GM18505 (cell line): ENCODE results near the gene FASTK.

ENCODE experiments used
- ATAC-seq: cut with Tn5 transposase; IDR thresholded peaks from one replicate; pipeline ENCODE4 v1.9.1; 2021; ENCODE audit not compliant: unreplicated experiment
- POLR2A ChIP-seq: IDR thresholded peaks from 4 replicates; pipeline ENCODE4 v1.6.1; 2011; ENCODE audit warnings: borderline replicate concordance; ENCODE audit not compliant: insufficient read depth, insufficient read length; ENCODE audit errors: extremely low read depth

Gene FASTK

DNA sequence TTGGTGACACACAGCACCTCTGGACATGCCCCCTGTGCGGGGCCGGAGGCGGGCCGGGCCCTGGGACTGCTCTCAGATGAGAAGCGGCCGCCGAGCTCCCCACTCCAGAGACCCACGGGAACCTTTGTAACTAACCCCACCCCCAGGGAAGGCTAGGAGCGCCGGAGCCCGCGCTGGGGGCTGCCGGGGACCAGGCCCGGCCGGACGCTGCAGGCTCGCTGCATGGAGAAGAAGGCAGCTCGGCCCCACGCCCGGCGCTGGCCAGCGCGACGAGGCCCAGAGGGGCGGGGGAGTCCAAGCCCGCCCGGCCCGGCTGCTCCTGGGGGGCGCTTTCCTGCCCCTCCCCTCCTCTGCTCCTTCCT is 42.2 kb upstream of the FASTK start:
- TF ChIP-seq POLR2A, result no peak

DNA sequence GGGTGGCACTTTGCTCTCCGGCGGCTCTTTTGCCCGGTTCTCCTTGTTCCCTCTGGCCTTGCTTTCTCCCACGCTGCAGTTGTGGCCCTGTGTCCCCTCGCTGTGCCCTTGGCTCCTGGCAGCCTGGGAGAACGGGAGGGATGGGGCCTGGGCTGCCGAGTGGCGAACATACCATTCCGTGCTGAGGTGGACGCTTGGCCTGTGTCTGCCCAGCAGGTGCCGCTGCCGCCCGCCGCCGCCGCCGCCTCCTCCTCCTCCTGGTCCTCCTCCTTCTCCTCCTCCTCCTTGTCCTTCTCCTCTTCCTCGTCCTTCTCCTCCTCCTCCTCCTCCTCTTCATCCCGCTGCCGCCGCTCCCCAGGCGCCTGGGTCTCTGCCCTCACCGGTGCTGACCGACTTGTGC is 41.7 kb upstream of the FASTK start:
- TF ChIP-seq POLR2A, result no peak
- no peak for ATAC-seq

More for the DNA sequence above, 42.2 kb upstream of the FASTK start:
- no peak for ATAC-seq

GRCh38 chr7:151121380-151122170 is 41.0 kb upstream of the FASTK start:
- ATAC-seq, result no peak

DNA sequence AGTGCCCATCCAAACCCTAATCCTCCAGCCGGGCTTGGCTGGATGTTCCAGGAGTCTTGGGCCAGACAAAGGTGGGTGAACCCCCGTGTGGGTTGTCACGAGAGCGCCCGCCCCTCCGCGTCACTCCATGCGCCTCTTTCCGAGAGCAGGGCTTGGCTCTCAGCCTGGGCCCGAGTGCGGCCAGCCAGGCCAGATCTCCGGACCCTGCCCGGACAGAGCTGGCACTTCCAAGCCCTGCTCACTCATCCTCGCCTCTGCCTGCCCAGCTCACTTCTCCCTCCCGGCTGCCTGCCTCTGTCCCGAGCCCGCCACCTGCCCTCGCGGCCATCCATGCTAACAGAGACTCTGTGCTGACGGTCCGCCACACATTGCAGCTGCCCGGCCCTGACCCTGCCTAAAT is 40.3 kb upstream of the FASTK start:
- no peak for TF ChIP-seq POLR2A

More at GRCh38 chr7:151121380-151122170, 41.0 kb upstream of the FASTK start:
- no peak for TF ChIP-seq POLR2A

DNA sequence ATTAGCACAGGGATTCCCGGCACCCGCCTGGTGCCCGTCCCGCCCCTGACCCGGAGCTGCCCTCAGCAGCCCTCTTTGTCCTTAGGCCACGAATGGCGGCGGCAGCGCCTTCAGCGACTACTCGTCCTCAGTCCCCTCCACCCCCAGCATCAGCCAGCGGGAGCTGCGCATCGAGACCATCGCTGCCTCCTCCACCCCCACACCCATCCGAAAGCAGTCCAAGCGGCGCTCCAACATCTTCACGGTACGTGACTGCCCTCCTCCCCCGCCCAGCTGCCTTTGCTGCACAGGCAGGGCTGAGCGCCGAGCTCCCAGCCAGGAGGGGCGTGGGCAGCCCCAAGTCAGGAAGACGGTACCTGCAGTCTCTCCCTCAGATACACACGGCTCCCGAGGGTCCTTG is 39.3 kb upstream of the FASTK start:
- no peak for TF ChIP-seq POLR2A
- no peak for ATAC-seq

More for the DNA sequence above, 40.3 kb upstream of the FASTK start:
- ATAC-seq, result no peak

GRCh38 chr7:151119055-151119415 is 38.4 kb upstream of the FASTK start:
- TF ChIP-seq POLR2A, result no peak
- no peak for ATAC-seq

DNA sequence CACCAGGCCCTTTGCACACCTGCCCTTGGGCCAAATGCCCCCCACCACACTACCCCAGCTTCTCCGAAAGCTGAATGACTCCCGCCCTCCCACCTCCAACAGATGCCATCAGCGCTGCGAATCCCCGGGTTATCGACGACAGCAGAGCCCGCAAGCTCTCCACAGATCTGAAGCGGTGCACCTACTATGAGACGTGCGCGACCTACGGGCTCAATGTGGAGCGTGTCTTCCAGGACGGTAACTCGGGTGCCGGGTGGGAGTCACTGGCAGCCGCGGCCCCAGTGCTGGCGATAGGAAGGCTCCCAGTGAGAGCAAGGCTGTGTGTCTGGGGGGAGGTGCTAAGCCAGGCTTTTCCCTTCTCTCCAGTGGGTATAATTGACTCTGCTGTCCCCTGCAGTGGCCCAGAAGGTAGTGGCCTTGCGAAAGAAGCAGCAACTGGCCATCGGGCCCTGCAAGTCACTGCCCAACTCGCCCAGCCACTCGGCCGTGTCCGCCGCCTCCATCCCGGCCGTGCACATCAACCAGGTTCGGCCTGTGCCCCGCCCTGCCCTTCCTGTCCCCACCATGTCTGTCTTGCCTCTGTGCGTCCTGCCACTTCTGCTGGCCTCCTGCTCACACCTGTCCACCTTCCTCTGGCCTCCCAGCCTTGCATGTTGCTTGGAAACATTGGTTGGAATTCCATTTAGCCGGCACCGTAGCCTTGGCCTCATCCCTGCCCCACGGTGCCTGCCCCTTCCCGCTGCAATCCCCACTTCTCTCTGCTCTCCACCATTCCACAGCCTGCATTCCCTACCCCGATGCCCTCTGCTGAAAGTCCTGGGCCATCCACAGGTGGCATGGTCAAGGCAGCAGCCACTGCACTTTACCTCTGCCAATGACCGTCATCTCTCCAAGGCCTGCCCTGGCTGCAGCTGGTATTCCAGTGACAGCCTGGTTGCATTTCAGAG is 37.8 kb upstream of the FASTK start:
- no peak for TF ChIP-seq POLR2A

GRCh38 chr7:151117565-151117964 is 37.0 kb upstream of the FASTK start:
- no peak for ATAC-seq
- TF ChIP-seq POLR2A, result no peak

More for the DNA sequence above, 37.8 kb upstream of the FASTK start:
- ATAC-seq, result no peak

- no peak for TF ChIP-seq POLR2A
- no peak for ATAC-seq
These were observed 36.2 kb upstream of the FASTK start for GRCh38 chr7:151116603-151117440.

DNA sequence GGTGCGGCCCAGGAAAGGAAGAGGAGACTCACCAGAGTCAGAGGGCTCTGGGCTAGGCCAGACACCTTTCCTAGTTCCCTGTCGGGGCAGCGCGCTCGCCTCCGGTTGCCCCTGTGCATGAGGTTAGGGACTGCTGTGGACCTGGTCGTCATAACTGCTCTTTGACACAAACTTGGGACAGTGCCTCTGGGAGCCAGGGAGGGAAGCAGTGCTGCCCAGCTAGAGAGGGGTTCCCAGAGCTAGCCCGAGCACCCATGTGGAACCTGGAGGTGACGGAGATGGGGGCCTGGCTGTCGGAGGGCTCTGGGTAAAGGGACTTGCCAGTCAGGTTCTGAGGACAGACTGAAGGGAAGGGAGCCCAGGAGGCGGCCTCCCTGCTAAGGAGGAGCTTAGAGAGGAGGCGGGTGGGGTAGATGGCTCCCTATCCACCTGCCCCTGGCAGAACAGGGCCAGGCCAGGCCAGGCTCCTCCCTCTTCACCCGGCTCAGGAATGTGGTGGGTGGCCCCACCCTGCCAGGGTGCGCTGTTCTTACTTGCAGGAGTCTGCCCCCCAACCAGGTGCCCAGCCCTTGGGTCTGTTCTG is 35.3 kb upstream of the FASTK start:
- no peak for TF ChIP-seq POLR2A
- no peak for ATAC-seq

DNA sequence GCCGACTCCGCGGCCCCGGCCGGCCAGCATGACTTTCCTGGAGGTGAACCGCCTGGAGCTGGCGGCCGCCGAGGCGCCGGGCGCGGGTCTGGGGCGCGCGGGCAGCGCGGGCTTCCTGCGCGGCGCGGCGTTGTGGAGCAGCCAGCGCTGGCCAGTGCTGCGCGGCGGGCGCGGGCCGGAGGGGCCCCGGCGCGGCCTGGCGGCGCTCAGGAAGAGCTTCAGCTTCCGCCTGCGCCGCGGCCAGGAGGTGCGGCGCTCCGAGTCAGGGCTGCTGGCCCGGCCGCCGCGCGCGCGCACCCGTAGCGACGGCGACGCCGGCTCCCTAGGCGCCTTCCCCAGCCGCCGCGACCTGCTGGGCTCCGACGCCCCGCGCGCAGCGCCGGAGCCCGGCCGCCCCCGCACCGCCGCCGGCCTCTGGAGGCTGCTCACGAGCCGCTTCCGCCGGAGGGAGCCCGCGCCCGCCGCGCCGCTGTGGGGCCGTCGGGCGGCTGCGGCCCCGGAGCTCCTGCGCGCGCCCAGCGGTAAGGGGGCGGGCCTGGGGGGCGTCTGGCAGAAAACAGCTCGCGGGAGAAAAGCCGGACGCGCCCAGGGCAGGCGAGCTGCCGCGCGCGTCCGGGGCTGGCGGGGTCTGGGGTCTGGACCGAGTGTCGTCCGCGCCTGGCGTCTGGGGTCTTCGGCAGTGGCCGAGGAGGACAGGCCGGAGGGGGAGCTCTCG is 34.7 kb upstream of the FASTK start:
- no peak for ATAC-seq
- no peak for TF ChIP-seq POLR2A
